ENCODE results near the gene LIN52.
A peak's percentile ranks its signal among the peaks of the same experiment; 100 is the strongest.

Gene LIN52

GRCh38 chr14:74084277-74085046 is at the start of gene LIN52, which contains the start of gene ALDH6A1:
Gene LIN52, plus strand, starts transcription at chr14:74084956. Its CDS starts 19 bp downstream, at chr14:74084975.
Gene ALDH6A1, minus strand, starts transcription at chr14:74084453. Its CDS starts 59 bp downstream, at chr14:74084394.
- peak; percentile 100 for DNase-seq

GRCh38 chr14:74035556-74035955 is 49.2 kb upstream of the LIN52 start:
- DNase-seq: no peak

GRCh38 chr14:74038020-74038859 is 46.5 kb upstream of the LIN52 start:
- DNase-seq: peak; percentile 18

GRCh38 chr14:74042296-74042695 is 42.5 kb upstream of the LIN52 start:
- no peak for DNase-seq

GRCh38 chr14:74045522-74045921 is 39.2 kb upstream of the LIN52 start:
- no peak for DNase-seq

GRCh38 chr14:74048281-74048680 is 36.5 kb upstream of the LIN52 start:
- DNase-seq: no peak

- DNase-seq: no peak
These were observed 34.8 kb upstream of the LIN52 start for GRCh38 chr14:74049876-74050495.

- DNase-seq: no peak
These were observed 22.0 kb upstream of the LIN52 start for GRCh38 chr14:74062809-74063150.

- no peak for DNase-seq
These were observed 20.3 kb upstream of the LIN52 start for GRCh38 chr14:74064426-74064825.

GRCh38 chr14:74064883-74065282 is 19.9 kb upstream of the LIN52 start:
- no peak for DNase-seq

- no peak for DNase-seq
These were observed 18.8 kb upstream of the LIN52 start for GRCh38 chr14:74065746-74066575.

GRCh38 chr14:74077401-74077800 is 7.4 kb upstream of the LIN52 start:
- DNase-seq: no peak

GRCh38 chr14:74080820-74081460 is 3.8 kb upstream of the LIN52 start:
- DNase-seq: no peak

GRCh38 chr14:74081491-74081890 is 3.3 kb upstream of the LIN52 start:
- DNase-seq: no peak

- DNase-seq: no peak
These were observed 1.6 kb upstream of the LIN52 start for GRCh38 chr14:74083161-74083560.

- no peak for DNase-seq
These were observed 926 bp upstream of the LIN52 start for GRCh38 chr14:74083784-74084276.

- DNase-seq: peak; percentile 53
These were observed 386 bp downstream of the LIN52 start for GRCh38 chr14:74085047-74085637.

GRCh38 chr14:74085828-74086227 is 1.1 kb downstream of the LIN52 start:
- no peak for DNase-seq

GRCh38 chr14:74089251-74090020 is 4.7 kb downstream of the LIN52 start:
- DNase-seq: no peak

GRCh38 chr14:74105381-74105780 is 20.6 kb downstream of the LIN52 start:
- DNase-seq: no peak

- DNase-seq: no peak
These were observed 24.6 kb downstream of the LIN52 start for GRCh38 chr14:74109369-74109768.
